Measurements from ENCODE around the gene EHMT1. TPM values are rescaled to one million over a fixed set of nuclear protein-coding genes. Genes with fewer than 3 reads are reported as not detected.

EHMT1 gene
- total and polyA plus RNA-seq, 9 of the 15 experiments (the other 6 are each of a cell fraction or from before 2014, with no cell fraction given), result 2.2 to 76.0 (median 36.4) TPM

GRCh38 chr9:137879052-137879451 lies 260.2 kb downstream of the EHMT1 start:
- H3K27me3 ChIP-seq (ENCODE audit: control insufficient read depth in 2 of 2, insufficient read depth in 2 of 2, low read length in 2 of 2), result peaks cover 2 to 44% of the 10 kb centered on the region in 2 experiments; a peak in 2 of 5 replicates
- H3K4me2 ChIP-seq (ENCODE audit: insufficient read depth, low read length), result no peak overlapping the region
- 0 out of 2 replicates have a peak, but pooled peaks cover 7% of the 10 kb centered on the region for H4K20me1 ChIP-seq (replicated peaks; ENCODE audit: control insufficient read depth, insufficient read depth, low read length)
- H2AFZ ChIP-seq (ENCODE audit: low read depth, low read length), result no peak overlapping the region
- no peak overlapping the region for H3K4me3 ChIP-seq
- ATAC-seq (no peak), DNase-seq (ENCODE audit: extremely low read depth in 1 of 4, low spot score in 3 of 4) (no peak), FAIRE-seq (no peak)
- H3K9me3 ChIP-seq (replicated peaks; ENCODE audit: control insufficient read depth, insufficient read depth, low read depth, low read length), result no peaks in the 10 kb centered on the region
- TF ChIP-seq MED1 (CRISPR knock-in tag; IDR thresholded peaks at IDR 0.05; ENCODE audit: borderline replicate concordance) (no peak), ID3 (CRISPR knock-in tag; IDR thresholded peaks at IDR 0.05) (no peak), ID3 (tag; IDR thresholded peaks at IDR 0.05) (no peak), KAT7 (CRISPR knock-in tag; IDR thresholded peaks at IDR 0.05; ENCODE audit: borderline replicate concordance) (no peak), ZNF740 (CRISPR knock-in tag; IDR thresholded peaks at IDR 0.05) (no peak), ZNF740 (tag; IDR thresholded peaks at IDR 0.05) (no peak), SREBF2 (CRISPR knock-in tag; IDR thresholded peaks at IDR 0.05) (no peak), ZEB2 (IDR thresholded peaks at IDR 0.05) (no peak), MYC (IDR thresholded peaks at IDR 0.05; ENCODE audit: low read depth, low read length) (no peak), MYC (CRISPR knock-in tag; IDR thresholded peaks at IDR 0.05; ENCODE audit: borderline replicate concordance, low read depth) (no peak), ZSCAN32 (CRISPR knock-in tag; IDR thresholded peaks at IDR 0.05) (no peak)
- no peak overlapping the region for H3K9ac ChIP-seq (ENCODE audit: insufficient read depth in 1 of 2, low read depth in 2 of 2, low read length in 2 of 2)
- 11% methylated on average over 14 of the region's 20 CpGs for WGBS (ENCODE audit: insufficient coverage, low coverage, missing lambda C conversion rate)
- no peak overlapping the region for H3K27ac ChIP-seq (ENCODE audit: extremely low read depth, low read depth, low read length)
- H3K36me3 ChIP-seq (ENCODE audit: control insufficient read depth, insufficient read depth, low read length), result no peaks in the 10 kb centered on the region
- no TSS peak for BruUV-seq (replicated peaks)
- no peaks in the 10 kb centered on the region for H3K9me1 ChIP-seq (ENCODE audit: control insufficient read depth, insufficient read depth, low read length)
- CTCF ChIA-PET (ENCODE audit: low intra/inter-chr PET ratio), result no interaction called here
- H3K79me2 ChIP-seq (ENCODE audit: control insufficient read depth, insufficient read depth, low read length), result no peaks in the 10 kb centered on the region
- intact Hi-C loops (cut with micrococcal nuclease), result no loop called here
- POLR2A ChIA-PET, result no interaction called here
- peaks cover 0 to 17% of the 10 kb centered on the region in 2 experiments; a peak in 3 of 5 replicates for H3K4me1 ChIP-seq (replicated peaks in 1 of 2; ENCODE audit: control insufficient read depth in 2 of 2, insufficient read depth in 2 of 2, low read length in 2 of 2)
- in situ Hi-C loops (cut with MboI), result no loop called here
